ENCODE data around the gene OSBP2.
"Not testable (repeated sequence)": the region's sequence is repeated elsewhere in the genome, so short reads cannot be mapped to it uniquely, and the experiment has no call there.

OSBP2 gene

GRCh38 chr22:30773919-30774318, 79.2 kb downstream of the OSBP2 start:
- no peak for DNase-seq

- no peak for DNase-seq
Measured at GRCh38 chr22:30774566-30774965, 79.9 kb downstream of the OSBP2 start.

GRCh38 chr22:30776476-30776875, 81.8 kb downstream of the OSBP2 start:
- no peak for DNase-seq

GRCh38 chr22:30777146-30777545, 82.5 kb downstream of the OSBP2 start:
- not testable (repeated sequence) for DNase-seq

GRCh38 chr22:30777587-30777986, 82.9 kb downstream of the OSBP2 start:
- DNase-seq, result no peak

- DNase-seq, result no peak
Measured at GRCh38 chr22:30778261-30778660, 83.6 kb downstream of the OSBP2 start.

GRCh38 chr22:30780026-30780425, 85.4 kb downstream of the OSBP2 start:
- DNase-seq, result no peak

- DNase-seq, result no peak
Measured at GRCh38 chr22:30781271-30781875, 86.7 kb downstream of the OSBP2 start.

GRCh38 chr22:30782613-30783012, 87.9 kb downstream of the OSBP2 start:
- no peak for DNase-seq

- DNase-seq, result no peak
Measured at GRCh38 chr22:30783021-30783420, 88.3 kb downstream of the OSBP2 start.

GRCh38 chr22:30785527-30785926, 90.9 kb downstream of the OSBP2 start:
- DNase-seq, result no peak

- DNase-seq, result no peak
Measured at GRCh38 chr22:30790366-30790765, 95.7 kb downstream of the OSBP2 start.

- DNase-seq, result no peak
Measured at GRCh38 chr22:30792456-30792855, 97.8 kb downstream of the OSBP2 start.

- no peak for DNase-seq
Measured at GRCh38 chr22:30795118-30795517, 100.4 kb downstream of the OSBP2 start.

GRCh38 chr22:30801695-30802094, 107.0 kb downstream of the OSBP2 start:
- no peak for DNase-seq

- peak; percentile 72 to 82 for DNase-seq
Measured at GRCh38 chr22:30802202-30803166, 107.8 kb downstream of the OSBP2 start.

GRCh38 chr22:30803679-30804078, 109.0 kb downstream of the OSBP2 start:
- DNase-seq, result no peak

GRCh38 chr22:30804626-30805025, 110.0 kb downstream of the OSBP2 start:
- no peak for DNase-seq

- DNase-seq, result no peak
Measured at GRCh38 chr22:30806391-30806861, 111.8 kb downstream of the OSBP2 start.

GRCh38 chr22:30809086-30809485, 114.4 kb downstream of the OSBP2 start:
- DNase-seq, result no peak

GRCh38 chr22:30810105-30810504, 115.4 kb downstream of the OSBP2 start:
- no peak for DNase-seq

GRCh38 chr22:30813936-30814335, 119.3 kb downstream of the OSBP2 start:
- DNase-seq, result no peak

GRCh38 chr22:30816413-30816812, 121.7 kb downstream of the OSBP2 start:
- no peak for DNase-seq

GRCh38 chr22:30821381-30821780, 126.7 kb downstream of the OSBP2 start:
- DNase-seq, result no peak
